BLaER1 (cell line): ENCODE data around the gene SLMAP.
"Not testable (repeated sequence)": the region's sequence is repeated elsewhere in the genome, so short reads cannot be mapped to it uniquely, and the experiment has no call there.

ENCODE experiments used
- H3K27ac ChIP-seq: shearing (Covaris generic); formaldehyde crosslinking; 2 replicates; pipeline ENCODE4 v1.8.1; 2022
- H3K27me3 ChIP-seq: shearing (Covaris generic); formaldehyde crosslinking; 2 replicates; pipeline ENCODE4 v1.8.1; 2022
- H3K36me3 ChIP-seq: shearing (Covaris generic); formaldehyde crosslinking; 2 replicates; pipeline ENCODE4 v1.8.1; 2022
- H3K4me1 ChIP-seq: shearing (Covaris generic); formaldehyde crosslinking; 2 replicates; pipeline ENCODE4 v1.8.1; 2022
- H3K4me2 ChIP-seq: shearing (Covaris generic); formaldehyde crosslinking; 2 replicates; pipeline ENCODE4 v1.8.1; 2022
- H3K4me3 ChIP-seq: shearing (Covaris generic); formaldehyde crosslinking; 2 replicates; pipeline ENCODE4 v1.8.1; 2022
- H3K9ac ChIP-seq: shearing (Covaris generic); formaldehyde crosslinking; 2 replicates; pipeline ENCODE4 v1.8.1; 2022
- H3K9me3 ChIP-seq: shearing (Covaris generic); formaldehyde crosslinking; 2 replicates; pipeline ENCODE4 v1.8.1; 2022
- H4K20me1 ChIP-seq: shearing (Covaris generic); formaldehyde crosslinking; 2 replicates; pipeline ENCODE4 v1.8.1; 2022
- Cebpa-rat ChIP-seq: shearing (Covaris generic); IDR thresholded peaks from 2 replicates; pipeline ENCODE4 v1.8.1; 2022

SLMAP gene

GRCh38 chr3:57805674-57806073 is 49.6 kb downstream of the SLMAP start:
- Histone ChIP-seq H3K4me1 (no peaks in the 10 kb centered on the region), H4K20me1 (peaks cover 79% of the 10 kb centered on the region), H3K4me3 (no peak overlapping the region), H3K9me3 (peaks cover 25% of the 10 kb centered on the region), H3K9ac (no peak overlapping the region), H3K27ac (no peak overlapping the region), H3K27me3 (no peaks in the 10 kb centered on the region), H3K4me2 (no peak overlapping the region), H3K36me3 (peaks cover 21% of the 10 kb centered on the region)
- TF ChIP-seq Cebpa-rat, result no peak

GRCh38 chr3:57806195-57806594 is 50.1 kb downstream of the SLMAP start:
- H3K4me3 ChIP-seq, H3K27me3 ChIP-seq, H3K9ac ChIP-seq, H3K4me1 ChIP-seq, H3K27ac ChIP-seq, H3K4me2 ChIP-seq: not testable (repeated sequence)
- Histone ChIP-seq H4K20me1 (peaks cover 74% of the 10 kb centered on the region), H3K36me3 (peaks cover 23% of the 10 kb centered on the region), H3K9me3 (peaks cover 29% of the 10 kb centered on the region)

- peaks cover 62% of the 10 kb centered on the region for H4K20me1 ChIP-seq
- no peak overlapping the region for H3K4me2 ChIP-seq
- H3K27ac ChIP-seq, result no peak overlapping the region
- H3K9ac ChIP-seq, result no peak overlapping the region
- no peaks in the 10 kb centered on the region for H3K4me1 ChIP-seq
- peaks cover 42% of the 10 kb centered on the region for H3K9me3 ChIP-seq
- H3K36me3 ChIP-seq, result peaks cover 31% of the 10 kb centered on the region
- TF ChIP-seq Cebpa-rat, result no peak
- H3K4me3 ChIP-seq, result no peak overlapping the region
- no peaks in the 10 kb centered on the region for H3K27me3 ChIP-seq
Observed at GRCh38 chr3:57808961-57809608, 53.0 kb downstream of the SLMAP start.

GRCh38 chr3:57809609-57809968 is 53.5 kb downstream of the SLMAP start:
- H3K4me3 ChIP-seq, result no peak overlapping the region
- H3K9ac ChIP-seq, result no peak overlapping the region
- no peak overlapping the region for H3K4me2 ChIP-seq
- H3K36me3 ChIP-seq, result peaks cover 31% of the 10 kb centered on the region
- H4K20me1 ChIP-seq, result peaks cover 62% of the 10 kb centered on the region
- no peaks in the 10 kb centered on the region for H3K27me3 ChIP-seq
- no peak for TF ChIP-seq Cebpa-rat
- H3K4me1 ChIP-seq, result peaks cover 1% of the 10 kb centered on the region; the same call in 1 of the 2 replicates
- peaks cover 42% of the 10 kb centered on the region for H3K9me3 ChIP-seq
- H3K27ac ChIP-seq, result no peak overlapping the region

GRCh38 chr3:57810048-57810447 is 53.9 kb downstream of the SLMAP start:
- H3K36me3 ChIP-seq, result peaks cover 31% of the 10 kb centered on the region
- TF ChIP-seq Cebpa-rat, result no peak
- peaks cover 42% of the 10 kb centered on the region for H3K9me3 ChIP-seq
- no peak overlapping the region for H3K27ac ChIP-seq
- no peaks in the 10 kb centered on the region for H3K27me3 ChIP-seq
- H3K4me2 ChIP-seq, result no peak overlapping the region
- H4K20me1 ChIP-seq, result peaks cover 62% of the 10 kb centered on the region
- peaks cover 5% of the 10 kb centered on the region; the same call in 1 of the 2 replicates for H3K4me1 ChIP-seq
- H3K4me3 ChIP-seq, result no peak overlapping the region
- H3K9ac ChIP-seq, result no peak overlapping the region

GRCh38 chr3:57810471-57811137 is 54.5 kb downstream of the SLMAP start:
- no peak overlapping the region for H3K9ac ChIP-seq
- H3K4me1 ChIP-seq, result peaks cover 5% of the 10 kb centered on the region; the same call in 1 of the 2 replicates
- H4K20me1 ChIP-seq, result peaks cover 62% of the 10 kb centered on the region
- no peaks in the 10 kb centered on the region for H3K27me3 ChIP-seq
- H3K4me3 ChIP-seq, result no peak overlapping the region
- no peak for TF ChIP-seq Cebpa-rat
- no peak overlapping the region for H3K4me2 ChIP-seq
- no peak overlapping the region for H3K27ac ChIP-seq
- peaks cover 31% of the 10 kb centered on the region for H3K36me3 ChIP-seq
- peaks cover 42% of the 10 kb centered on the region for H3K9me3 ChIP-seq

GRCh38 chr3:57815036-57815435 is 58.9 kb downstream of the SLMAP start:
- peaks cover 73% of the 10 kb centered on the region for H4K20me1 ChIP-seq
- H3K27ac ChIP-seq, result no peak overlapping the region
- H3K9me3 ChIP-seq, result peaks cover 22% of the 10 kb centered on the region
- H3K36me3 ChIP-seq, result peaks cover 12% of the 10 kb centered on the region
- TF ChIP-seq Cebpa-rat, result no peak
- H3K27me3 ChIP-seq, result no peaks in the 10 kb centered on the region
- H3K4me2 ChIP-seq, result no peak overlapping the region
- no peak overlapping the region for H3K9ac ChIP-seq
- H3K4me3 ChIP-seq, result no peak overlapping the region
- H3K4me1 ChIP-seq, result peaks cover 5% of the 10 kb centered on the region; the same call in 1 of the 2 replicates

GRCh38 chr3:57816471-57817095 is 60.5 kb downstream of the SLMAP start:
- peaks cover 9% of the 10 kb centered on the region for H3K9me3 ChIP-seq
- no peak overlapping the region for H3K9ac ChIP-seq
- H3K4me1 ChIP-seq, result peaks cover 12% of the 10 kb centered on the region
- peaks cover 5% of the 10 kb centered on the region; the same call in 1 of the 2 replicates for H3K36me3 ChIP-seq
- H4K20me1 ChIP-seq, result peaks cover 85% of the 10 kb centered on the region
- no peak overlapping the region for H3K27ac ChIP-seq
- no peak for TF ChIP-seq Cebpa-rat
- no peaks in the 10 kb centered on the region for H3K27me3 ChIP-seq
- H3K4me2 ChIP-seq, result no peak overlapping the region
- H3K4me3 ChIP-seq, result no peak overlapping the region

GRCh38 chr3:57818772-57819171 is 62.7 kb downstream of the SLMAP start:
- no peak overlapping the region for H3K9ac ChIP-seq
- TF ChIP-seq Cebpa-rat, result no peak
- H3K27ac ChIP-seq, result no peak overlapping the region
- peaks cover 92% of the 10 kb centered on the region for H4K20me1 ChIP-seq
- H3K27me3 ChIP-seq, result no peaks in the 10 kb centered on the region
- H3K36me3 ChIP-seq, result peaks cover 6% of the 10 kb centered on the region; the same call in 1 of the 2 replicates
- no peak overlapping the region for H3K4me3 ChIP-seq
- H3K4me1 ChIP-seq, result peaks cover 13% of the 10 kb centered on the region
- H3K9me3 ChIP-seq, result no peaks in the 10 kb centered on the region
- H3K4me2 ChIP-seq, result no peak overlapping the region

- Histone ChIP-seq H3K27ac (no peak overlapping the region), H3K27me3 (no peaks in the 10 kb centered on the region), H4K20me1 (peaks cover 89% of the 10 kb centered on the region), H3K4me1 (peaks cover 10% of the 10 kb centered on the region), H3K4me3 (no peak overlapping the region), H3K36me3 (peaks cover 6% of the 10 kb centered on the region; the same call in 1 of the 2 replicates), H3K9me3 (no peaks in the 10 kb centered on the region), H3K4me2 (no peak overlapping the region), H3K9ac (no peak overlapping the region)
- TF ChIP-seq Cebpa-rat, result no peak
Observed at GRCh38 chr3:57820479-57820878, 64.4 kb downstream of the SLMAP start.
